ENCODE data around the gene MON2.

- TF ChIP-seq CTCF (IDR thresholded peaks at IDR 0.05): no peak
- no peak for TF ChIP-seq POLR2A (IDR thresholded peaks at IDR 0.05)
Observed at GRCh38 chr12:62459976-62460375, 6.7 kb upstream of the MON2 start.

Measured in Peyer's patch (tissue), 4 donors.